ENCODE data around the gene CAMKK2.
"Not testable (repeated sequence)": the region's sequence is repeated elsewhere in the genome, so short reads cannot be mapped to it uniquely, and the experiment has no call there.

The CAMKK2 gene

DNA sequence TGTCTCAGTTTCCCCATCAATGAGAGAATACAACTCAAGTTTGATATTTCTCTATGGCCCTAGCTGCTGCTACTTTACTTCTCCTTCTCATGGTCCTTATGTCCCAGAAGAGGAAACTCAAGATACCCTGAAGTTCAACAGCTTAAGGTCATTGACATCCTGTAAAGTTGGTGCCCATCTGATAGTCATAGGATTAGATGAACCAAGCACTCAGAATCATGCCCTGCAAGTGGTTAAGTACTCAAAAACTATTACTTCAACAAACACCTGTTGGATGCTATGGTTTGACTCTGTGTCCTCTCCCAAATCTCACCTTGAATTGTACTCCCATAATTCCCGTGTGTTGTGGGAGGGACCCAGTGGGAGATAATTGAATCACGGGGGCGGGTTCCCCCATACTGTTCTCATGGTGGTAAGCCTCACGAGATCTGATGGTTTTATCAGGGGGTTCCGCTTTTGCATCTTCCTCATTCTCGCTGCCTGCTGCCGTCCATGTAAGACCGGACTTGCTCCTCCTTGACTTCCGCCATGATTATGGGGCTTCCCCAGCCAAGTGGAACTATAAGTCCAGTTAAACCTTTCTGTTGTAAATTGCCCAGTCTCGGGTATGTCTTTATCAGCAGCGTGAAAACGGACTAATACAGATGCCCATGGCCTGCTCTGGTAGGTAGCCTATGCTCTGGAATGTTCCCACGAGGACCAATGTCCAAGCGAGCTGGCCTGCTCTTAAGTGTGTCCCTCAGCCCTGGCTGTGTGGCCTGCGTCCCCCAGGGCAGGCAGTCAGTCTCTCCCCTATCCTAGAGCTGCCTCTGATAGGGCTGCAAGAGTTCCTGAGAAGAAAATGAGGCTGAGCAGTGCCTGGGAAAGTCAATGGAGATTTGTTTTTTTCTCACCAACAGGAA is 18.1 kb downstream of the CAMKK2 start:
- DNase-seq, result no peak

DNA sequence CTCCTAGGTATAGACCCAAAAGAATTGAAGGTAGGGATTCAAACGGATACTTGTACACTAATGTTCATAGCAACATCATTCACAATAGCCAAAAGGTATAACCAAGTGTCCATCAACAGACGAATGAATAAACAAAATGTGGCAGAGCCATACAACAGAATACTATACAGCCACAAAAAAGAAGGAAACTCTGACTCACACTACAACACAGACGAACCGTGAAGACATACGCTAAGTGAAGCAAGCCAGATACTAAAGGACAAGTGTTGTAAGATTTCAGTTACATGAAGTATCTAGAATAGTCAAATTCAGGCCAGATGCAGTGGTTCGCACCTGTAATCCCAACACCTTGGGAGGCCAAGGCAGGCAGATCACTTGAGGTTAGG is 19.1 kb downstream of the CAMKK2 start:
- no peak for DNase-seq

- DNase-seq, result no peak
These were observed 22.3 kb downstream of the CAMKK2 start for GRCh38 chr12:121274036-121274763.

DNA sequence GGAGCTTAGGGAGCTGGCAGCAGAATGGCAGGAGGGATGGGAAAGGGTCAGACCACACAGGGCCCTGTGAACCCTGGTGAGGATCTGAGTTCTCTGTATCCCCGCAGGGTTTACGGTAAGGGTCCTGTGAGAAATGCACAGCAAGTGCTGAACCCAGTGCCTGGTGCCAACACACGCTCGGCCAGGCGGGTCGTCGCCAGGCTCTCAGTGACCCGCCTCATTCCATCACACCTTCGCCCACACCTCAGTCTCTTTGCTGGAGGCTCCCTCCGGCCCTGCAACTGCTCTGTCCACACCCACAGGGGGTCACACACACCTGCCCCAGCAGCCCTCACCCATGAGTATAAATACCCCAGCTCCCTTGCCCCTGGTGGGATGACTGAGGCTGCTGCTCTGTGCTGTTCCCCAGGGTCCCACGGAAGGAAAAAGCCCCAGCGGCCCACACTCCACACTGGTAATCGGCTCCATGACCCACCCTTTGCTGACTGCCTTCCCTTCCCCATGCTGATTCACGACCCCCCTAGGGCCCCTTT is 23.1 kb downstream of the CAMKK2 start:
- no peak for DNase-seq

GRCh38 chr12:121267822-121268221 is 28.7 kb downstream of the CAMKK2 start:
- DNase-seq, result no peak

GRCh38 chr12:121264951-121265515 is 31.5 kb downstream of the CAMKK2 start:
- no peak for DNase-seq

- DNase-seq, result no peak
These were observed 32.4 kb downstream of the CAMKK2 start for GRCh38 chr12:121264135-121264534.

DNA sequence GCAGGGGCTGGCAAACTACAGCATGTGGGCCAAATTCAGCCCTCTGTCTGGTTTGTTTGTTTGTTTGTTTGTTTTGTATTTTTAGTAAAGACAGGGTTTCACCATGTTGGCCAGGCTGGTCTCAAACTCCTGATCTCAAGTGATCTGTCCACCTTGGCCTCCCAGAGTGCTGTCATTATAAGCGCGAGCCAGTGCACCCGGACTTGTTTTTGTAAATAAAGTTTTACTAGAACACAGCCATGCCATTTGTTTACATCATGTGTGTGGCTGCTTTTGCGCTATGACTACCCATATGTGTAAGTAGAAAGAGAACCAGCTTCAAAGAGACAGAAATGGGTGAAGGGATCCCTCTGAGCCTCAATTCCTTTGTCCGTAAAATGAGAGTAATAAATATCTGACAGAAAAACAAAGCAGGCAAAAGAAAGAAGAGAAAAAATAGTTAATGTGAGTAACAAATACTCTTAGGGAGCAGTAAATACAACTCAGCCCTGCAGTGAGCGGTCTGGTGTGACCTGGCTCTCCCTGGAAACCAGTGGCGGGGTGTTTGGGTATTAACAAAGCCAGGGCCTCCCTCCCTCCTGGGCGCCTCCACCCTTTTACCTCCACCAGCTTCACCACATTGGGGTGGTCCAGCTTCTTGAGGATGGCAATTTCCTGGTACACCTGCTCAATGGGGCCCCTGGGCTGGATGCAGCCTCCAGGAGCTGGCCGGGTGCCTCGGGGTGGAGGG is 33.1 kb downstream of the CAMKK2 start:
- no peak for DNase-seq

GRCh38 chr12:121261398-121261797 is 35.1 kb downstream of the CAMKK2 start:
- no peak for DNase-seq

DNA sequence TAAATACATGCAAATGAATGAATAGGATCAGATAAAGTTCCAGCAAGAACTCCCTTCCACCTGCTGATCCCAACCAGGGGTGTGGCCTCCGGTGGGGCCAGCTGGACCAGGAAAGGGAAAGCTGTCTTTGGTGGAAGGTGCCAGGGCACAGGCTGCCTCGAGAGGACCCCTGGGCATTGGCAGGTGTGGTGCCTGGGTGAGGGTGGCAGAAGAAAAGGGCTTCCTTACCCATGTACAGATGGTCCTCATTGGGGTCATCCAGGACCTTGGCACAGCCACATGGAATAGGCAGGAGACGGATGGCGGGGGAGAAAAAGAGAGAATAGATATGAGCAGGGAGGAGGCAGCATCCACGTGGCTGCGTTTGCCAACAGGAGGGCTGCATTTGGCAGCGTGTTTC is 36.4 kb downstream of the CAMKK2 start:
- no peak for DNase-seq

DNA sequence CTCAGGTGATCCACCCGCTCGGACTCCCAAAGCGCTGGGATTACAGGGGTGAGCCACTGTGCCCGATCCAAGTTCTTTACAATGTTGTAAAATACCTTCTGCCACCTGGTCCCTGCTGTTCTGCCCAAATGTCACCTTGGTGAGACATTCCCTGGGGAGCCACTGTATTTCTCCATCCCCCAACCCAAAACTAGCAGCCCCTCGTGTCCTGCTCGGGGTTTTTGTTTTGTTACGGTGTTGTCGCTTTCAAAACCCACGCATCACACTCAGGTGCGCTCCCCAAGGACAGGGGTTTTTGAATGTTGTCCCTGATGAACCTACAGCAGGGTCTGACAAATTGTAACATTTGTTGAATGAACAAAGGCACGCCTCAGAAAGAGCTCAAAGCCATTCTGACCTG is 37.4 kb downstream of the CAMKK2 start:
- DNase-seq, result no peak

- DNase-seq, result not testable (repeated sequence)
These were observed 38.6 kb downstream of the CAMKK2 start for GRCh38 chr12:121257704-121258449.

GRCh38 chr12:121255433-121255832 is 41.1 kb downstream of the CAMKK2 start:
- DNase-seq, result peak in 1 of 2 experiments; percentile 15

DNA sequence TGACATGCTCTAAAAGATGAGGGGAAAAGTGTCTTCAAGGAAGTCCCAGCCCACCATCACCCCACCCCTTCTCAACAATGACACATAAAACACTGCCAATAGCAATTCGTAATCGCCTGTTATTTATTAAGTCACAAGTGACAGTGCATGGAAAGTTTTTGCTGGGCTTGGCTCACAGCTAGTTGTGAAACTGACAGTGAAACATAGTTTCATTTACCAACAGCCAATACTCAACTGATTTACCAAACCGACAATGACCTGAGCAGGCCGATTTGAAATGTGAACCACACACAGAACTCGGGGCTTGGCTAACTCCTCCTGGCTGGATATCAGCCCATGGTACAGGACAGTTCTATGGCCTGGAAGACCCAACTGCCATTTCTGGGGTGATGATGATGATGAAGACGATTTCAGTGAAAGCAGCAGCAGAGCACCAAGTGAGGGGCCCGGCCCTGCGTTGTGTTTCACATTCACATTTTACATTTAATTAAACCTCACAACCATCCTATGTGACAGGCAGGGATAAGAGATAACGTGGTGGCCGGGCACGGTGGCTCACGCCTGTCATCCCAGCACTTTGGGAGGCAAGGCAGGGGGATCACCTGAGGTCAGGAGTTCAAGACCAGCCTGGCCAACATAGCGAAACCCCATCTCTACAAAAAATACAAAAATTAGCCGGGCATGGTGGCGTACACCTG is 42.7 kb downstream of the CAMKK2 start:
- DNase-seq, result no peak

DNA sequence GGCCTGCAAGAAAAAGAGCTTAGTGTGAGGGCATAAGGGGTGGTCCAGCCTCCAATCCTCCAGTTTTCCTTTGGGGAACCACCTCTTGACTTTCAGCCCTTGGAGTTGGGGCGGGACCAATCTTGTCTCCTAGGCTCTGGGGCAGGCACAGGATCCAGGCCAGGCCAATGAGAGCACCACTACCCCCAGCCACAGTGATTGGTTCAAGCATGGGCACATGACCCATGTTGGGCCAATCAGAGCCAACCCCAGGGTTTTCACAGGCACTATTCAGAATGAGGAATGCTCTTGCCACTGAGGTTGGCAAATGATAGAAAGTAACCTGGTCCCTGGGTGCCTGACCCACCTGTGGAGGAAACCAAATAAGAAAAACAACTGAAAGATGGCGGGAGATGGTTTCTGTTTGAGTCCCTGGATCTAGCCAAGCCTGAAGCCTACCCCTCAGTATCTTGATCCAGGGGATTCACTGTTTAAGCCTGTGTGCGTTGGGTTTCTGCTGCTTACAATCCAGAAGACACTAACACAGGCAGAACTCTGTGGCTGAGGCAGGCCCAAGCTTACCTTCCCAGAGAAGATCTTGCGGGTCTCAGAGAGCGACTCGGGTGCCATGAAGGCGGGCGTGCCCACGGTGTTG is 43.7 kb downstream of the CAMKK2 start:
- DNase-seq, result no peak

- no peak for DNase-seq
These were observed 44.7 kb downstream of the CAMKK2 start for GRCh38 chr12:121251838-121252237.

- DNase-seq, result no peak
These were observed 46.1 kb downstream of the CAMKK2 start for GRCh38 chr12:121250359-121250758.

DNA sequence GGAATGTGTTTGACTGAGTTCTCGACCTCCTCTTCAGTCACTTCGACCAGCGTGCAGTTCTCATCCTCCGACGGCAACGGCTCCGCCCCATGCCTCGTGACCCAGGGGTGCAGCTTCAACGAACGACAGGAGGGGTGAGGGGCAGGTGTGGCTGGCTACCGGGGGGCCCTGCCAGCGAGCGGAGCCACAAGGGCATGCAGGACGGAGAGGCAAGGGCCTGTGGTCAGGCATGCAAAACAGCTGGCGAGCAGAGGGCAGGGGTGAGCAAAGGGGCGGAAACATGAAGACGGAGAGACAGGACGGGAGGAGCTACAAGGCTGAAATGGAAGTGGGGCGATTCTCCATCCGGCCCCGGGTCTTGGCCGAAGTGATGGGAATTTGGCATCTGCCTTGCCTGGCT is 47.9 kb downstream of the CAMKK2 start:
- peak in 1 of 2 experiments; percentile 15 for DNase-seq

GRCh38 chr12:121246893-121247557 is 49.5 kb downstream of the CAMKK2 start:
- no peak for DNase-seq

DNA sequence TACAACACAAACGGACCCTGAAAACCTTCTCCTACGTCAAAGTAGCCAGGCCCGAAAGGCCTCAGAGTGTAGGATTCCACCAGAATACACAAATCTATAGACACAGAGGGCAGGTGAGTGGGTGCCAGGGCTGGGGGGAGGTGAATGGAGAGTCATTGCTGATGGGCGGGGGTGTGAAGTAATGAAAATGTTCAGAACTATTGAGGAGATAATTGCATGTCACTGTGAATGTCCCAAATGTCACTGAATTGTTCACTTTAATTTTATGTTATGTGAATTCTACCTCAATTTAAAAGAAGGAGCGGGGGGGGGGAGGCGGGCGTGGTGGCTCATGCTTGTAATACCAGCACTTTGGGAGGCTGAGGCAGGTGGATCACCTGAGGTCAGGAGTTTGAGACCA is 50.6 kb downstream of the CAMKK2 start:
- no peak for DNase-seq

All from NCI-H526 (cell line).